WI38 (cell line): ENCODE measurements around the gene CCR9.

ENCODE experiments used
- H3K4me3 ChIP-seq: 2 replicates; pipeline ENCODE4 v1.5.1; 2011; ENCODE audit warnings: low read depth, mild to moderate bottlenecking, control low read depth, low read length
- CTCF ChIP-seq: IDR thresholded peaks from 2 replicates; pipeline ENCODE4 v1.5.1; 2012; ENCODE audit warnings: low read depth, mild to moderate bottlenecking, control low read depth, low read length

Gene CCR9

GRCh38 chr3:45938864-45939263, 52.5 kb downstream of the CCR9 start:
- peak; percentile 82 for TF ChIP-seq CTCF
- H3K4me3 ChIP-seq, result no peak overlapping the region

- no peak for TF ChIP-seq CTCF
- H3K4me3 ChIP-seq, result no peak overlapping the region
Measured at GRCh38 chr3:45939341-45939771, 53.0 kb downstream of the CCR9 start.

- no peak overlapping the region for H3K4me3 ChIP-seq
- TF ChIP-seq CTCF, result no peak
Measured at GRCh38 chr3:45940004-45940780, 53.8 kb downstream of the CCR9 start.

GRCh38 chr3:45940781-45941365, 54.5 kb downstream of the CCR9 start:
- TF ChIP-seq CTCF, result no peak
- H3K4me3 ChIP-seq, result no peak overlapping the region

GRCh38 chr3:45942051-45942825, 55.9 kb downstream of the CCR9 start:
- no peak overlapping the region for H3K4me3 ChIP-seq
- TF ChIP-seq CTCF, result no peak

GRCh38 chr3:45943207-45943846, 57.0 kb downstream of the CCR9 start, which contains the start of gene CXCR6:
TSS of gene CXCR6 (plus strand) at chr3:45943464. CDS start at chr3:45946482, 3,018 bp downstream.
- H3K4me3 ChIP-seq, result no peak within 1 kb of the TSS
- TF ChIP-seq CTCF, result no peak
